H1 (cell line): Measurements from ENCODE around the gene ADGRL4. TPM values are rescaled to one million over a fixed set of nuclear protein-coding genes. Genes with fewer than 3 reads are reported as not detected.

Experiments
- CEBPB ChIP-seq: IDR thresholded peaks from 2 replicates; pipeline ENCODE4 v1.6.1; 2012; ENCODE audit warnings: low read depth, low read length
- CHD7 ChIP-seq: fragments of 300-600 bp; sonication (generic); IDR thresholded peaks from 2 replicates; pipeline ENCODE4 v1.7.1; 2012; ENCODE audit warnings: low read length, moderate library complexity, mild to moderate bottlenecking, inconsistent platforms; ENCODE audit not compliant: insufficient replicate concordance
- CTCF ChIP-seq, 3 experiments: IDR thresholded peaks; 1 replicate in 2 of 3; 2 replicates in 1 of 3; pipeline versions ENCODE4 v1.5.1 to v1.6.1; 2011; ENCODE audit warnings: low read length in 3 of 3, mild to moderate bottlenecking in 3 of 3, inconsistent platforms in 2 of 3, low read depth in 1 of 3, moderate library complexity in 1 of 3; ENCODE audit not compliant: insufficient read depth in 1 of 3; ENCODE audit errors: control extremely low read depth in 1 of 3
- E2F6 ChIP-seq: IDR thresholded peaks from 2 replicates; pipeline ENCODE4 v1.6.1; 2012; ENCODE audit warnings: inconsistent platforms
- PHF8 ChIP-seq: fragments of 200-600 bp; sonication (generic); conservative IDR thresholded peaks from 2 replicates; pipeline ENCODE4 v1.7.1; 2012; ENCODE audit warnings: low read depth, mild to moderate bottlenecking, inconsistent platforms, low read length, moderate library complexity
- SRF ChIP-seq: IDR thresholded peaks from 2 replicates; pipeline ENCODE4 v1.6.1; 2011; ENCODE audit warnings: mild to moderate bottlenecking, low read depth, low read length, moderate library complexity
- SUZ12 ChIP-seq: fragments of 200-600 bp; sonication (generic); IDR thresholded peaks from 2 replicates; pipeline ENCODE4 v1.6.1; 2012; ENCODE audit warnings: mild to moderate bottlenecking, inconsistent platforms, low read length, moderate library complexity, mixed read lengths
- TCF12 ChIP-seq: IDR thresholded peaks from 2 replicates; pipeline ENCODE4 v1.6.1; 2011; ENCODE audit warnings: low read depth, mild to moderate bottlenecking, low read length
- polyA plus RNA-seq, 7 experiments: library from polyadenylated mRNA; depleted of rRNA in 3 of 7; stranded (reverse) in 5 of 7; unstranded in 2 of 7; fragments of >200 nt in 5 of 7; fragments of 200-250 nt in 2 of 7; gene quantifications; 1 replicate in 5 of 7; 2 replicates in 1 of 7; 4 replicates in 1 of 7; pipeline versions ENCODE4 v1.2.1 to v1.2.3, GENCODE V29; 2011 to 2013; ENCODE audit warnings: missing spikeins in 2 of 7, mixed read lengths in 2 of 7
- total RNA-seq: library from RNA; stranded (reverse); fragmentation: NEBNext Ultra II Directional; extraction: Animal tissue kit (Norgen Biotek cat#: 25700); gene quantifications from 2 replicates; pipeline ENCODE4 v1.2.1, GENCODE V29; 2021

ADGRL4 gene
- total and polyA plus RNA-seq, 2 of the 8 experiments (the other 6 are each of a cell fraction or from before 2014, with no cell fraction given): 0.60 to 0.97 TPM

- no peak for TF ChIP-seq CHD7
- no peak for TF ChIP-seq CTCF (IDR thresholded peaks at IDR 0.05; ENCODE audit: control extremely low read depth in 1 of 3, insufficient read depth in 1 of 3, low read depth in 1 of 3, low read length in 3 of 3)
- no peak for TF ChIP-seq TCF12
- no peak for TF ChIP-seq SRF
- no peak for TF ChIP-seq PHF8
- no peak for TF ChIP-seq E2F6
- TF ChIP-seq SUZ12: no peak
- no peak for TF ChIP-seq CEBPB
Measured at GRCh38 chr1:78913950-78914349, 92.6 kb downstream of the ADGRL4 start (continued).
